HG02610 (cell line): ENCODE data around the gene FOXP4.

Experiments used
- ATAC-seq: cut with Tn5 transposase; IDR thresholded peaks from one replicate; pipeline ENCODE4 v1.9.1; 2021; ENCODE audit warnings: mild to moderate bottlenecking, moderate library complexity; ENCODE audit not compliant: unreplicated experiment

Gene FOXP4

DNA sequence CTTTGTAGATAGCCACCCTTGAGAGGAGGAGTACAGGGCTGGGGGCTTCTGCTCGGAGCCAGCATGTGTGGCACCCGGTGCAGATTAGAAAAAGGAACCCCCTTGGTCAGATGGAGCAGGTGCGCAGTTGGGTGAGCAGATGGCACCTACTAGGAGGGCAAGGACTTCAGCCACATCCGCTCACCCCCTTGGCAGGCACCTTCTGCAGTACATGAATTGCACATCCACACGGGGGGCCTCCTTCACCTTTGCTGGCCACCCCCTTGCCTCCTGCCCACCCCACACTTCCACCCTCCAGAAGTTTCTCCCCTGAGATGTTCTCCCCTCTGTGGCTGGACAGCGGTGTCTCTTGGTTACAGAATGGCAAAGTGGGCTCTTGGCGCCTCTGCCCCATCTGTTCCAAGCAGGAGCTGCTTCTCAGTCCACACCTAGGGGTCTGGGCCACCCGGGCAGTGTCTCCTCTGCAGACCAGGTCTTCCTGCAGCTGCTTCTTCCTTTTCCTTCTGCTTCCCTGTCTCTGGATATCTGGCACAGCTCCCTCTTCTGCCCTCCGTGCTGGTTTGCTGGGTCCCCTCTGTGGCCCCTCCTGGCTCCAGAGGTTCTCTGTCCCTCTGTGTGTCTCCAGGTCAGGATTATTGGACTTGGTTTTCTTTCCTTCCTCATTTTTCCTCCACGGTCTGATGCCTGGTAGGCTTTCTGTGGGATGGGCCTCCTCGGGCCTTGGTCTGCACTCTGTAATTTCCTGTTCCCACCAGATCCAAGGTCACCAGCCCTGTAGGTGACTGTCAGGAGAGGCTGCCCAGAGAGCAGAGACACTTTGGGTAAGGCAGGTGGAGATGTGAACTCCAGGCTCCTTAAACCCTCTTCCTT, 96.1 kb downstream of the FOXP4 start:
- no peak for ATAC-seq

GRCh38 chr6:41642960-41643898, 97.0 kb downstream of the FOXP4 start:
- no peak for ATAC-seq

DNA sequence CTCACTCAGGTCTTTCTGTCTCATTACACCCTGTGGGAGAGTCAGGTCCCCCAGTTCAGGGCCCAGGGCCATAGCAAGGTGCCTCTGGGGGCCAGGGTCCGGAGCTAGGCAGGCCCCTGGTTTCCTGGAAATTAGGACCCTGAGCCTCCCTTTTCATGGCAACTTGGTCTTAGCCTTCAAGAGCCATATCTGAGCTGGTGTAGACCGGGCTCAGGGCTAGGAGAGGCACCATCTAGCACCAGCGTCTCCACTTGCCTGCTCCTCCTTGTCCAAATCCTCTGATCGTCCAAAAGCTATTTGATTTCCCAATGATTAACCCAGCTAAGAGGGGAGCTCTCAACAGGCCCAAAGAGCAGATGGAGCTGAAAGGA, 97.7 kb downstream of the FOXP4 start:
- ATAC-seq = no peak

- no peak for ATAC-seq
Measured at GRCh38 chr6:41644297-41644879, 98.2 kb downstream of the FOXP4 start.

DNA sequence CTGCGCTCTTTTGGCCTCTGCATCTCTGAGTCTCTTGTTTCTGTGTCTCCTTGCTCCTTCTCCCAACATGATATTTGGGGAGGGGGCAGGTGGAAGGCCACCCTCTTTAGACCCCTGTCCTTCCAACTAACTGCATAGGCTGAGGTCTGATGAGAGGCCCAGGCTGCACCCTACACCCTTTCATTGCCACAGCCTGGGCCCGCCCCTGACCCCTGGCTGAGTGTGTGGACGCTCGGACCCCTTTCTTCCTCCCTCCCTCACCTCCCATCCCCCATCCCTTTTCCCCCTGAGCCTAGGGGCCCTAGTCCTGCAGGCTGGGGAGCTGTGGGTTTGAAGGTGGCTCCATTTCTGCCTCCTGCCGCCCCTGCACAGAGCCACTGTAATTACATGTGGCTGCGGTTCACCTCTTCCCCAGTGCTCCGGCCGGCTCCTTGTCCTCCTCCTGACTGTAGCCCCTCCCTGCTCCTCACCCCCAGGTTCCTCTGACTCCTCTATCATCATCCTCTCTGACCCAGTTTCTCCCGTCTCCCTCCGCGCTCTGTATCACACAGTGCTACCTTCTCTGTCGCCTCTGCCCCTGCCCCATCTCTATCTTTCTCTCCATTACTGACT, 98.9 kb downstream of the FOXP4 start:
- ATAC-seq = no peak

DNA sequence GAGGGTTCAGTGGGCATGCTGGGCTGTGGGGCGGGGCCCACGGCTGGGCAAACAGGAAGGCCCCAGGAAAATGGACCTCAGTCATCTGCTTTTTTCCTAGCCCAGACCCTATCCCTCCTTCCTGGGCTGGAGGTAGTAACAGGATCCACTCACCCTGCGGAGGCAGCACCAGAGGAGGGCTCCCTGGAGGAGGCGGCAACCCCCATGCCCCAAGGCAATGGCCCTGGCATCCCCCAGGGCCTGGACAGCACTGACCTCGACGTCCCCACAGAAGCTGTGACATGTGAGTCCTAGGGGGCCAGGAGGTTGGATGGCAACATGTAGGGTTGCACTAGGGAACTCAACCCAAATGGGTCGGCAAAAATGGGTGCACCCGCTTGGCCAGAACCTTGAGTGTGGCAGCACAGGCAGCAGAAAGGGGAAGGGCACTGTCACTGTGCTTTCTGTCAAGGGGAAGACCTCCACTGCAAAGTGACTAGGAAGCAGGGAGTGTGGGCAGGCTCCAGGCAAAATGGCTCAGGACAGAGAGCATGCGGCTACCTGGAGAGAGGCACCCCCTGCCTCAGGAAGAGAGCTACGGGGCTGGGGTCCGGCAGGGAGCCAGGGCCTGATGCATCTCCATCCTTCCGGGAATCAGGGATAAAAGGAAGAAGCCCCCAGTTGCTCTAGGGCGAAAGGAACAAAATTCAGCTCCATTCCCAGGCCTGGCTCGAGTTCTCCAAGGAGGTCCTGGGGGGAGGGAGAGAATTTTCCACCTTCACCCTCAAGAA, 100.0 kb downstream of the FOXP4 start:
- no peak for ATAC-seq

GRCh38 chr6:41647061-41647511, 100.9 kb downstream of the FOXP4 start:
- ATAC-seq = no peak

DNA sequence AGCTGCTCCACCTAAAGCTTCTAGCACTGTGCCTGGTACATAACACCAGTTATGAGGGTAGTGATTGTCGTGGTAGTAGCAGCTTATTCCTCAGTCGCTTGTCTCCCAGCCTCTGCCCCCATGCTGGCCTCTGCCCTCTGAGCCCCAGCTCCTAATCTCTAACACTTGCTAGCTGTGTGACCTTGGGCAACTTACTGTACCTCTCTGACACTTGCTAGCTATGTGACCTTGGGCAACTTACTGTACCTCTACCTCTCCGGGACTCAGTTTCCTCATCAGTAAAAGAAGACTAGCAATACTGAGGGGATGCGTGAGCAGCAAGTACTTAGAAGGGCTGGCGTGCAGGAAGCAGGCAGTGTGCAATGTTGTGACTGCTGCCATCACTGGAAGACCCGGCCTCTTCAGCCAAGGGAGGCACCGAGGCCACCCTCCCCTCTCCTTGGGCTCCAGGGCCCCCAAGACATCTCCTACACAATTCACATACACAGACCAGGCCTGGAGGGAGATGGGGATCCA, 101.9 kb downstream of the FOXP4 start:
- no peak for ATAC-seq

DNA sequence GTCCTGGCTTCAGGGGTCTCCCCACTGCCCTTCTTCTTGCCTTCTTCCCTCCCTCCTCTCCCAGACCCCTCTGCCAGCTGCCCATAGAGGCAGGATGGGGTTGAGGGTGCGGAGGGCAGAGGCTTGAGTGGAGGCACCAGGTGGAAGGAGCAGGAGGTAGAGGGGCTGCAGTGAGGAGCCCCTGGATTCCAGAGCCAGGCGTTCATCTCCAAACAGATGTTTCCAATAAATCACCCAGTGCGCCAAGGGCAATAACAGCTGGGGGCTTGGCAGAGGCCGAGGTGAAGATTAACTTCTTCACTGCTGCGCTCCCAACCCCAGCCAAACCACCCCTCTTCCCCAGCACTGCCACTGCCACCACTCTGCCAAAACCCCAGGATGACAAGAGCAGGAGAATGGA, 102.7 kb downstream of the FOXP4 start:
- no peak for ATAC-seq

DNA sequence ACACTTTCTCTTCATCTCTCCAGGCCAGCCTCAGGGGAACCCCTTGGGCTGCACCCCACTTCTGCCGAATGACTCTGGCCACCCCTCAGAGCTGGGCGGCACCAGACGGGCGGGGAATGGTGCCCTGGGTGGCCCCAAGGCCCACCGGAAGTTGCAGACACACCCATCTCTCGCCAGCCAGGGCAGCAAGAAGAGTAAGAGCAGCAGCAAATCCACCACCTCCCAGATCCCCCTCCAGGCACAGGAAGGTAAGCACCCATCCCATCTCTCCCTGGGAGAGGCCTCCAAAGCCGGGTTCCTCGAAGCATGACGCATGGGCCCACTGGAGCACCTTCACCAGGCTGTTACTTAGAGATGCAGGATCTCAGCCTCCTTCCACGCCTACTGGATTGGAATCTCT, 103.4 kb downstream of the FOXP4 start:
- ATAC-seq = no peak

DNA sequence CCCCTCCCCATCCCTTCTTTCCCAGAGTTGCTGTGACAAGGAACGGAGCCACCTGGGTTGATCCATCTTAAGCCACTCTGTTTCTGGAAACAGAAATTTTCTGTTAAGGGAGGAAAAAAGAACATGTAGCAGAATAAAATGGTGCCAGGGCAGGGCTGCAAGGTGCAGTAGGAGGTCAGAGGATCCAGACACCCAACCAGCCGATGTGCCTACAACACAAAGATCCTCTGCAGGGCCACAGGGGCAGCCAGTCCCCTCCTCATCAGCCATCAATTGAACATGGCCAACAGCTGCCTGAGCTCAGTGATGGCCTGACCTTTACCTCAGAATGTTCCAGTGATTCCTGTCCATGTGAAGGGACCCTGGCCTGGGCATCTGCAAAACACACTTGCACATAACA, 103.9 kb downstream of the FOXP4 start:
- ATAC-seq = no peak

GRCh38 chr6:41651246-41651961, 105.2 kb downstream of the FOXP4 start:
- ATAC-seq = no peak
